Measurements from ENCODE around the gene CARHSP1. TPM values are rescaled to one million over a fixed set of nuclear protein-coding genes. Genes with fewer than 3 reads are reported as not detected.

CARHSP1 gene
- total RNA-seq, 1 donor from 2014 or later, result 61.5 TPM

- H3K9me3 Mint-ChIP-seq (ENCODE audit: unreplicated experiment), result peaks cover 2% of the 10 kb centered on the region
- no peak overlapping the region for H3K9ac ChIP-seq (ENCODE audit: low read length)
- H3K27ac ChIP-seq (ENCODE audit: low read depth, low read length), result no peak overlapping the region
- DNase-seq (ENCODE audit: low read depth), result no peak
- H3K9me3 ChIP-seq (ENCODE audit: insufficient read depth, low read depth, low read length), result no peaks in the 10 kb centered on the region
- no peaks in the 10 kb centered on the region for H3K4me1 ChIP-seq (ENCODE audit: insufficient read depth, low read length)
- no peak overlapping the region for H3K4me3 Mint-ChIP-seq (ENCODE audit: unreplicated experiment)
- peaks cover 55% of the 10 kb centered on the region for H4K20me1 ChIP-seq (ENCODE audit: insufficient read depth, low read length)
- H3K27me3 Mint-ChIP-seq (ENCODE audit: low read depth, unreplicated experiment), result no peaks in the 10 kb centered on the region
- no peaks in the 10 kb centered on the region for H3K27me3 ChIP-seq (ENCODE audit: insufficient read depth, low read length)
- no peak overlapping the region for H3K27ac Mint-ChIP-seq (ENCODE audit: unreplicated experiment)
- TF ChIP-seq EZH2 (IDR thresholded peaks at IDR 0.05; ENCODE audit: insufficient read depth, low read length) (no peak), CTCF (IDR thresholded peaks at IDR 0.05; ENCODE audit: insufficient read depth, low read depth, low read length) (no peak)
- H2AFZ ChIP-seq (ENCODE audit: low read depth, low read length), result no peak overlapping the region
- H3K4me2 ChIP-seq (ENCODE audit: low read length), result no peak overlapping the region
- H3K79me2 ChIP-seq (ENCODE audit: insufficient read depth, low read length), result peaks cover 39% of the 10 kb centered on the region
- peaks cover 3% of the 10 kb centered on the region for H3K4me1 Mint-ChIP-seq (ENCODE audit: low read depth, unreplicated experiment)
- peaks cover 51% of the 10 kb centered on the region for H3K36me3 ChIP-seq (ENCODE audit: insufficient read depth, low read length)
- FAIRE-seq, result no peak
- H3K36me3 Mint-ChIP-seq (ENCODE audit: low read depth, unreplicated experiment), result peaks cover 26% of the 10 kb centered on the region
- H3K4me3 ChIP-seq (ENCODE audit: insufficient read depth, low read depth, low read length), result no peak overlapping the region
Measured at GRCh38 chr16:8822403-8822802, 46.4 kb downstream of the CARHSP1 start.

GRCh38 chr16:8819411-8820034 lies 49.3 kb downstream of the CARHSP1 start:
- no peak overlapping the region for H3K27ac ChIP-seq (ENCODE audit: low read depth, low read length)
- Mint-ChIP-seq H3K27me3 (ENCODE audit: low read depth, unreplicated experiment) (no peaks in the 10 kb centered on the region), H3K36me3 (ENCODE audit: low read depth, unreplicated experiment) (peaks cover 38% of the 10 kb centered on the region), H3K4me3 (ENCODE audit: unreplicated experiment) (no peak overlapping the region), H3K9me3 (ENCODE audit: unreplicated experiment) (peaks cover 2% of the 10 kb centered on the region), H3K27ac (ENCODE audit: unreplicated experiment) (no peak overlapping the region), H3K4me1 (ENCODE audit: low read depth, unreplicated experiment) (peaks cover 3% of the 10 kb centered on the region)
- H2AFZ ChIP-seq (ENCODE audit: low read depth, low read length), result no peak overlapping the region
- H4K20me1 ChIP-seq (ENCODE audit: insufficient read depth, low read length), result peaks cover 74% of the 10 kb centered on the region
- H3K9ac ChIP-seq (ENCODE audit: low read length), result no peak overlapping the region
- H3K79me2 ChIP-seq (ENCODE audit: insufficient read depth, low read length), result peaks cover 44% of the 10 kb centered on the region
- H3K4me3 ChIP-seq (ENCODE audit: insufficient read depth, low read depth, low read length), result no peak overlapping the region
- TF ChIP-seq EZH2 (IDR thresholded peaks at IDR 0.05; ENCODE audit: insufficient read depth, low read length) (no peak), CTCF (IDR thresholded peaks at IDR 0.05; ENCODE audit: insufficient read depth, low read depth, low read length) (no peak)
- FAIRE-seq (no peak), DNase-seq (ENCODE audit: low read depth) (no peak)
- H3K27me3 ChIP-seq (ENCODE audit: insufficient read depth, low read length), result no peaks in the 10 kb centered on the region
- no peaks in the 10 kb centered on the region for H3K9me3 ChIP-seq (ENCODE audit: insufficient read depth, low read depth, low read length)
- H3K4me1 ChIP-seq (ENCODE audit: insufficient read depth, low read length), result no peaks in the 10 kb centered on the region
- no peak overlapping the region for H3K4me2 ChIP-seq (ENCODE audit: low read length)
- H3K36me3 ChIP-seq (ENCODE audit: insufficient read depth, low read length), result peaks cover 65% of the 10 kb centered on the region

GRCh38 chr16:8818504-8819270 lies 50.1 kb downstream of the CARHSP1 start:
- Histone ChIP-seq H2AFZ (ENCODE audit: low read depth, low read length) (no peak overlapping the region), H3K36me3 (ENCODE audit: insufficient read depth, low read length) (peaks cover 67% of the 10 kb centered on the region), H3K4me2 (ENCODE audit: low read length) (no peak overlapping the region), H3K4me3 (ENCODE audit: insufficient read depth, low read depth, low read length) (no peak overlapping the region), H3K9ac (ENCODE audit: low read length) (no peak overlapping the region), H3K9me3 (ENCODE audit: insufficient read depth, low read depth, low read length) (no peaks in the 10 kb centered on the region), H3K79me2 (ENCODE audit: insufficient read depth, low read length) (peaks cover 51% of the 10 kb centered on the region), H3K27ac (ENCODE audit: low read depth, low read length) (no peak overlapping the region), H3K4me1 (ENCODE audit: insufficient read depth, low read length) (no peaks in the 10 kb centered on the region), H3K27me3 (ENCODE audit: insufficient read depth, low read length) (no peaks in the 10 kb centered on the region), H4K20me1 (ENCODE audit: insufficient read depth, low read length) (peaks cover 77% of the 10 kb centered on the region)
- no peak for FAIRE-seq
- Mint-ChIP-seq H3K4me3 (ENCODE audit: unreplicated experiment) (no peak overlapping the region), H3K4me1 (ENCODE audit: low read depth, unreplicated experiment) (peaks cover 3% of the 10 kb centered on the region), H3K27me3 (ENCODE audit: low read depth, unreplicated experiment) (no peaks in the 10 kb centered on the region), H3K27ac (ENCODE audit: unreplicated experiment) (no peak overlapping the region), H3K36me3 (ENCODE audit: low read depth, unreplicated experiment) (peaks cover 41% of the 10 kb centered on the region), H3K9me3 (ENCODE audit: unreplicated experiment) (peaks cover 2% of the 10 kb centered on the region)
- TF ChIP-seq EZH2 (IDR thresholded peaks at IDR 0.05; ENCODE audit: insufficient read depth, low read length) (no peak), CTCF (IDR thresholded peaks at IDR 0.05; ENCODE audit: insufficient read depth, low read depth, low read length) (no peak)
- DNase-seq (ENCODE audit: low read depth), result no peak
